Stimulated activated CD8-positive, alpha-beta memory T cell treated with anti-CD3 and anti-CD28 coated beads, Interleukin-12 subunit alpha, Interleukin-12 subunit beta, amount 100 ng/mL, for 1 hour (primary cell): ENCODE results near the gene ALPK1.
"Not testable (repeated sequence)": the region's sequence is repeated elsewhere in the genome, so short reads cannot be mapped to it uniquely, and the experiment has no call there.

ENCODE experiments used
- DNase-seq: peaks from one replicate; pipeline ENCODE4 v3.0.0-alpha.2; 2020; ENCODE audit warnings: low read depth

The ALPK1 gene

GRCh38 chr4:112379306-112379705, 82.1 kb downstream of the ALPK1 start:
- DNase-seq: no peak

GRCh38 chr4:112381996-112382692, 85.0 kb downstream of the ALPK1 start:
- no peak for DNase-seq

- DNase-seq: no peak
Observed at GRCh38 chr4:112386071-112386470, 88.9 kb downstream of the ALPK1 start.

- no peak for DNase-seq
Observed at GRCh38 chr4:112402098-112402497, 104.9 kb downstream of the ALPK1 start.

- DNase-seq: no peak
Observed at GRCh38 chr4:112403101-112403945, 106.2 kb downstream of the ALPK1 start.

GRCh38 chr4:112410364-112410763, 113.2 kb downstream of the ALPK1 start:
- DNase-seq: no peak

- DNase-seq: no peak
Observed at GRCh38 chr4:112410804-112411203, 113.6 kb downstream of the ALPK1 start.

GRCh38 chr4:112411781-112412550, 114.8 kb downstream of the ALPK1 start:
- no peak for DNase-seq

- DNase-seq: no peak
Observed at GRCh38 chr4:112416464-112416863, 119.3 kb downstream of the ALPK1 start.

- no peak for DNase-seq
Observed at GRCh38 chr4:112418092-112418491, 120.9 kb downstream of the ALPK1 start.

- DNase-seq: no peak
Observed at GRCh38 chr4:112421911-112422310, 124.7 kb downstream of the ALPK1 start.

GRCh38 chr4:112422644-112423043, 125.5 kb downstream of the ALPK1 start:
- no peak for DNase-seq

GRCh38 chr4:112423591-112423990, 126.4 kb downstream of the ALPK1 start:
- DNase-seq: no peak

- no peak for DNase-seq
Observed at GRCh38 chr4:112425823-112426222, 128.7 kb downstream of the ALPK1 start.

- DNase-seq: no peak
Observed at GRCh38 chr4:112426416-112426815, 129.2 kb downstream of the ALPK1 start.

GRCh38 chr4:112431158-112431557, 134.0 kb downstream of the ALPK1 start:
- no peak for DNase-seq

- no peak for DNase-seq
Observed at GRCh38 chr4:112436987-112437386, 139.8 kb downstream of the ALPK1 start.

- not testable (repeated sequence) for DNase-seq
Observed at GRCh38 chr4:112442226-112442625, 145.1 kb downstream of the ALPK1 start.

- DNase-seq: no peak
Observed at GRCh38 chr4:112448306-112449132, 151.3 kb downstream of the ALPK1 start.

- DNase-seq: no peak
Observed at GRCh38 chr4:112449708-112450107, 152.5 kb downstream of the ALPK1 start.

- DNase-seq: no peak
Observed at GRCh38 chr4:112451104-112451503, 153.9 kb downstream of the ALPK1 start.

GRCh38 chr4:112451831-112452230, 154.7 kb downstream of the ALPK1 start:
- no peak for DNase-seq
